GM23338 (cell line): ENCODE data around the gene TNFRSF1A. TPM values are rescaled to one million over a fixed set of nuclear protein-coding genes. Genes with fewer than 3 reads are reported as not detected.
A peak's percentile ranks its signal among the peaks of the same experiment; 100 is the strongest.

Experiments used
- ATAC-seq: fragments of 200-7000 bp; cut with Tn5 transposase; 3 replicates; pipeline ENCODE4 v1.9.1; 2020
- DNase-seq: peaks from one replicate; pipeline ENCODE4 v3.0.0-alpha.2; 2015; ENCODE audit warnings: low spot score
- H2AFZ ChIP-seq: fragments of 200-600 bp; sonication (generic); 2 replicates; pipeline ENCODE4 v1.8.0; 2016; ENCODE audit warnings: antibody characterized with exemption, mild to moderate bottlenecking, moderate library complexity
- H3F3A ChIP-seq: fragments of 200-600 bp; sonication (generic); replicated peaks from 2 replicates; pipeline ENCODE4 v1.8.0; 2017; ENCODE audit warnings: antibody characterized with exemption, mixed run types, low read depth
- H3K27ac ChIP-seq: fragments of 200-600 bp; sonication (generic); 2 replicates; pipeline ENCODE4 v1.6.1; 2016; ENCODE audit warnings: low read depth
- H3K27me3 ChIP-seq: fragments of 200-600 bp; sonication (generic); 2 replicates; pipeline ENCODE4 v1.8.0; 2016; ENCODE audit warnings: mild to moderate bottlenecking, mixed run types, moderate library complexity; ENCODE audit not compliant: insufficient read depth
- H3K36me3 ChIP-seq: fragments of 200-600 bp; sonication (generic); 2 replicates; pipeline ENCODE4 v1.8.0; 2016; ENCODE audit warnings: mild to moderate bottlenecking; ENCODE audit not compliant: insufficient read depth
- H3K4me1 ChIP-seq: fragments of 200-600 bp; sonication (generic); 2 replicates; pipeline ENCODE4 v1.8.0; 2016; ENCODE audit warnings: mild to moderate bottlenecking, moderate library complexity; ENCODE audit not compliant: insufficient read depth
- H3K4me2 ChIP-seq: fragments of 200-600 bp; sonication (generic); 2 replicates; pipeline ENCODE4 v1.7.1; 2017; ENCODE audit warnings: mixed run types
- H3K4me3 ChIP-seq: fragments of 200-600 bp; sonication (generic); 2 replicates; pipeline ENCODE4 v1.6.1; 2016; ENCODE audit warnings: mixed run types
- H3K79me2 ChIP-seq: fragments of 200-600 bp; sonication (generic); replicated peaks from 2 replicates; pipeline ENCODE4 v1.8.0; 2017; ENCODE audit warnings: mild to moderate bottlenecking; ENCODE audit not compliant: insufficient read depth
- H3K9me2 ChIP-seq: fragments of 200-600 bp; sonication (generic); 2 replicates; pipeline ENCODE4 v1.8.0; 2017; ENCODE audit not compliant: insufficient read depth
- H4K20me1 ChIP-seq: fragments of 200-600 bp; sonication (generic); replicated peaks from 2 replicates; pipeline ENCODE4 v1.8.0; 2017; ENCODE audit warnings: mild to moderate bottlenecking; ENCODE audit not compliant: insufficient read depth
- H3K27ac Mint-ChIP-seq: 2 replicates; pipeline ENCODE4 v1.8.0; 2020; ENCODE audit warnings: inconsistent platforms, mild to moderate bottlenecking, moderate library complexity, mixed read lengths
- H3K27me3 Mint-ChIP-seq: 3 replicates; pipeline ENCODE4 v1.8.0; 2022; ENCODE audit warnings: low read depth, mild to moderate bottlenecking, moderate library complexity, mixed read lengths, inconsistent platforms; ENCODE audit not compliant: insufficient read depth, poor library complexity
- H3K36me3 Mint-ChIP-seq: 3 replicates; pipeline ENCODE4 v1.8.0; 2021; ENCODE audit warnings: low read depth, mild to moderate bottlenecking, inconsistent platforms, moderate library complexity, mixed read lengths
- H3K4me1 Mint-ChIP-seq: 3 replicates; pipeline ENCODE4 v1.8.0; 2020; ENCODE audit warnings: mild to moderate bottlenecking, inconsistent platforms, mixed read lengths
- H3K4me3 Mint-ChIP-seq: 3 replicates; pipeline ENCODE4 v1.8.0; 2021; ENCODE audit warnings: moderate library complexity, mild to moderate bottlenecking, inconsistent platforms, mixed read lengths
- H3K9me3 Mint-ChIP-seq: 3 replicates; pipeline ENCODE4 v1.8.0; 2020; ENCODE audit warnings: moderate library complexity, mild to moderate bottlenecking, inconsistent platforms, mixed read lengths
- CREB1 ChIP-seq: fragments of 250-450 bp; sonication (Bioruptor Pico); IDR thresholded peaks from 2 replicates; pipeline ENCODE4 v1.5.0; 2020; ENCODE audit warnings: low read depth, mild to moderate bottlenecking, moderate library complexity
- EZH2 ChIP-seq: fragments of 200-600 bp; sonication (generic); IDR thresholded peaks from one replicate; pipeline ENCODE4 v1.8.0; 2017; ENCODE audit warnings: antibody characterized with exemption, mild to moderate bottlenecking, low read depth; ENCODE audit not compliant: unreplicated experiment
- EZH2phosphoT487 ChIP-seq: fragments of 200-600 bp; sonication (generic); IDR thresholded peaks from one replicate; pipeline ENCODE4 v1.8.1; 2018; ENCODE audit warnings: antibody characterized with exemption; ENCODE audit not compliant: unreplicated experiment
- JUNB ChIP-seq: IDR thresholded peaks from one replicate; pipeline ENCODE4 v1.6.1; 2016; ENCODE audit warnings: antibody characterized with exemption; ENCODE audit not compliant: unreplicated experiment
- NANOG ChIP-seq: IDR thresholded peaks from 2 replicates; pipeline ENCODE4 v1.6.1; 2016; ENCODE audit warnings: antibody characterized with exemption, borderline replicate concordance
- POLR2AphosphoS5 ChIP-seq: IDR thresholded peaks from 2 replicates; pipeline ENCODE4 v1.6.1; 2016; ENCODE audit warnings: antibody characterized with exemption, low read depth
- STAT1 ChIP-seq: IDR thresholded peaks from one replicate; pipeline ENCODE4 v1.6.1; 2016; ENCODE audit warnings: antibody characterized with exemption; ENCODE audit not compliant: unreplicated experiment
- ZNF114 ChIP-seq: fragments of 250-450 bp; sonication (Bioruptor Pico); IDR thresholded peaks from 2 replicates; pipeline ENCODE4 v1.5.0; 2020; ENCODE audit warnings: mild to moderate bottlenecking, moderate library complexity
- ZNF331 ChIP-seq: fragments of 250-450 bp; sonication (Bioruptor Pico); IDR thresholded peaks from 2 replicates; pipeline ENCODE4 v1.5.0; 2020; ENCODE audit warnings: low read depth, mild to moderate bottlenecking, moderate library complexity
- polyA plus RNA-seq: library from polyadenylated mRNA; unstranded; fragments of >200 nt; fragmentation: Nextera tagmentation; extraction: Ambion mirVana; gene quantifications from 2 replicates; pipeline ENCODE4 v1.2.1, GENCODE V29; 2016
- total RNA-seq: library from RNA; depleted of rRNA; stranded (reverse); fragments of >200 nt; shearing (Covaris generic); gene quantifications from 2 replicates; pipeline ENCODE4 v1.2.3, GENCODE V29; 2014
- TF ChIP-seq, protein P1 (sequence below), 2 experiments: fragments of 200-600 bp in 1 of 2; sonication (generic) in 1 of 2; conservative IDR thresholded peaks; 2 replicates each; pipeline versions ENCODE4 v1.5.1 to v1.6.1; 2016 to 2017; ENCODE audit warnings: antibody characterized with exemption in 2 of 2, low read depth in 2 of 2, mild to moderate bottlenecking in 2 of 2, moderate library complexity in 1 of 2
- TF ChIP-seq, protein P2 (sequence below): IDR thresholded peaks from one replicate; pipeline ENCODE4 v1.6.1; 2018; ENCODE audit warnings: antibody characterized with exemption; ENCODE audit not compliant: unreplicated experiment
- TF ChIP-seq, protein P3 (sequence below): IDR thresholded peaks from 2 replicates; pipeline ENCODE4 v1.6.1; 2016; ENCODE audit warnings: antibody characterized with exemption

TNFRSF1A gene
- total and polyA plus RNA-seq, 2 experiments from 2014 or later: 24.3 to 43.4 TPM

DNA sequence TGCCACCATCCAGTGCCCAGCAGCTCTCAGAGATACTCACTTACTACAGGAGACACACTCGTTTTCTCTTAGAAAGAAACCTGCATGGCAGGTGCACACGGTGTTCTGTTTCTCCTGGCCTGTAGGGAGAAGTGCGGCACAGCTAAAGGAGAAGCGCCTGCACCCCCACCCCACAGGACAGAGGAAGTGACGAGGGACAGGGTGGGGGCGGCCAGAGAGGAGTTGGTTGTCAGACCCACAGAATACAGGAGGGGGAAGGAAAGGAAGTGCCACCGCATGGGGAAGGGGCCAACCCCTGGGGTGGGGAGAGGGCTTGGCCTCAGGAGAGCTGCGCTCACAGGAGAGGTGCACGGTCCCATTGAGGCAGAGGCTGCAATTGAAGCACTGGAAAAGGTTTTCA is 8.8 kb downstream of the TNFRSF1A start (continued):
- TF ChIP-seq, protein P1, sequence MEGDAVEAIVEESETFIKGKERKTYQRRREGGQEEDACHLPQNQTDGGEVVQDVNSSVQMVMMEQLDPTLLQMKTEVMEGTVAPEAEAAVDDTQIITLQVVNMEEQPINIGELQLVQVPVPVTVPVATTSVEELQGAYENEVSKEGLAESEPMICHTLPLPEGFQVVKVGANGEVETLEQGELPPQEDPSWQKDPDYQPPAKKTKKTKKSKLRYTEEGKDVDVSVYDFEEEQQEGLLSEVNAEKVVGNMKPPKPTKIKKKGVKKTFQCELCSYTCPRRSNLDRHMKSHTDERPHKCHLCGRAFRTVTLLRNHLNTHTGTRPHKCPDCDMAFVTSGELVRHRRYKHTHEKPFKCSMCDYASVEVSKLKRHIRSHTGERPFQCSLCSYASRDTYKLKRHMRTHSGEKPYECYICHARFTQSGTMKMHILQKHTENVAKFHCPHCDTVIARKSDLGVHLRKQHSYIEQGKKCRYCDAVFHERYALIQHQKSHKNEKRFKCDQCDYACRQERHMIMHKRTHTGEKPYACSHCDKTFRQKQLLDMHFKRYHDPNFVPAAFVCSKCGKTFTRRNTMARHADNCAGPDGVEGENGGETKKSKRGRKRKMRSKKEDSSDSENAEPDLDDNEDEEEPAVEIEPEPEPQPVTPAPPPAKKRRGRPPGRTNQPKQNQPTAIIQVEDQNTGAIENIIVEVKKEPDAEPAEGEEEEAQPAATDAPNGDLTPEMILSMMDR (conservative IDR thresholded peaks at IDR 0.05; ENCODE audit: low read depth in 2 of 2): no peak
- TF ChIP-seq POLR2AphosphoS5 (no peak), EZH2phosphoT487 (no peak), STAT1 (no peak)

DNA sequence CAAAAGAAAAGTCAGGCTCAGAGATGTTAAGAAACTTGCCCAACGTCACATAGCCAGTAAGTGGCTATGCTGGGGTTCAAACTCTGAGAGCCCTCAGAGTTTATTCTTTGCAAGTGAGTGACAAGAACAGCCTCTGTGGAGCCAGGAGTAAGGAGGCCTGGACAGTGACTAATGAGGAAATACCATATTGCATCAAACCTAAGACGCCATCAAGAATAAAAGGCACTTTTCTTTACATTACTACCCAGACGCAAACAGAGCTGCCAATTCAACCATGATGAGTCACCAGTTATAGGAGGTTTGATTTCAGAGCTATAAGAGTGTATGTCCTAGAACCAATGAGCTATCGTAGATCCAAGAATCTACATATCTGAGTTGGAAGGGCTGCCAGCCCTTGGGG is 9.4 kb downstream of the TNFRSF1A start:
- Mint-ChIP-seq H3K27ac (peak overlapping the region; percentile 27; the same call in 1 of the 2 replicates), H3K9me3 (no peaks in the 10 kb centered on the region), H3K27me3 (peaks cover 13% of the 10 kb centered on the region), H3K36me3 (peaks cover 65% of the 10 kb centered on the region), H3K4me1 (peaks cover 47% of the 10 kb centered on the region), H3K4me3 (no peak overlapping the region)
- DNase-seq (no peak), ATAC-seq (no peak)
- H3K4me1 ChIP-seq: peaks cover 48% of the 10 kb centered on the region
- no peaks in the 10 kb centered on the region for H3K9me2 ChIP-seq
- TF ChIP-seq ZNF331 (CRISPR knock-in tag): no peak
- H3K27me3 ChIP-seq: peaks cover 3% of the 10 kb centered on the region; the same call in 1 of the 2 replicates
- H4K20me1 ChIP-seq: no peaks in the 10 kb centered on the region
- peaks cover 28% of the 10 kb centered on the region for H3K79me2 ChIP-seq
- no peak overlapping the region for H3K27ac ChIP-seq
- H3F3A ChIP-seq: peaks cover 32% of the 10 kb centered on the region
- no peak overlapping the region for H2AFZ ChIP-seq
- no peak overlapping the region for H3K4me2 ChIP-seq
- H3K36me3 ChIP-seq: peaks cover 19% of the 10 kb centered on the region; the same call in 1 of the 2 replicates
- H3K4me3 ChIP-seq: no peak overlapping the region

DNA sequence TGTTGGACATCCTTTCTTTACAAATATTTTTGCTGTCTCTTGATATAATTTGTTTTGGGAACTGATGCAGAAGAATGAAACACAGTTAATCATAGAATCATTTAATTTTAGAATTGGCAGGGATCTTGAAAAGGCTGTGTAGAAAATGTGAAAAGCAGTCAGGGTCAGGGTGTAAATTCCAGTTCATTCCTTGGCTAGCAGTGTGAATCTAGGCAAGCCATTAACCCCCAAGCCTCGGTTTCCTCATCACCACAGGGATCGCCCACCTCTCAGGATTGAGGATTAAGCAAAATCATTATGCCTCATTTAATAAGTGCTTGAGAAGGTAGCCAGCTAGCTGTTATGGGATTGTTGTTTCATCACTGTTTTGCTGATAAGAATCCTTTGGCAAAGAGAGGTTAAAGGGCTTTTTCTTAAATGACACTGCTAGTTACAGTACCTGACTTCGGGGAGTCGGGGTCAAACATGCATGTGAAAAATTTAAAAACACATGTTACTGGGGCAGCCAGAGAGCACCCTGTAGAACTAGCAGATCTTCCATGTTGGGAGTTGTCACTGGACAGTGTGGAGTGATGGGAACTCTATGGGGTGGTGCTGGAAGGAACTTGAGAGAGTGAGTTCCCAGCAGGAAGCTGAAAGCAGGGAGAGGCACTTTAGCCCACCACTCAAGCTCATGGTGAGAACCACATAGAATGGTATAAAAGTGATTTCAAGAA is 10.7 kb downstream of the TNFRSF1A start:
- Histone ChIP-seq H2AFZ (no peak overlapping the region), H3K27ac (0 out of 2 replicates have a peak overlapping the region, but pooled peaks have one; percentile 32), H3K79me2 (peaks cover 22% of the 10 kb centered on the region), H3F3A (peaks cover 32% of the 10 kb centered on the region), H3K27me3 (peaks cover 3% of the 10 kb centered on the region; the same call in 1 of the 2 replicates), H3K4me3 (no peak overlapping the region), H3K9me2 (no peaks in the 10 kb centered on the region), H3K4me1 (peaks cover 48% of the 10 kb centered on the region), H3K4me2 (no peak overlapping the region), H3K36me3 (peaks cover 19% of the 10 kb centered on the region; the same call in 1 of the 2 replicates), H4K20me1 (no peaks in the 10 kb centered on the region)
- ATAC-seq (no peak), DNase-seq (no peak)
- Mint-ChIP-seq H3K36me3 (peaks cover 69% of the 10 kb centered on the region), H3K9me3 (no peaks in the 10 kb centered on the region), H3K27me3 (peaks cover 16% of the 10 kb centered on the region), H3K27ac (no peak overlapping the region), H3K4me3 (no peak overlapping the region; the same call in 2 of the 3 replicates), H3K4me1 (peaks cover 58% of the 10 kb centered on the region)
- TF ChIP-seq POLR2AphosphoS5: no peak
- TF ChIP-seq, protein P2, sequence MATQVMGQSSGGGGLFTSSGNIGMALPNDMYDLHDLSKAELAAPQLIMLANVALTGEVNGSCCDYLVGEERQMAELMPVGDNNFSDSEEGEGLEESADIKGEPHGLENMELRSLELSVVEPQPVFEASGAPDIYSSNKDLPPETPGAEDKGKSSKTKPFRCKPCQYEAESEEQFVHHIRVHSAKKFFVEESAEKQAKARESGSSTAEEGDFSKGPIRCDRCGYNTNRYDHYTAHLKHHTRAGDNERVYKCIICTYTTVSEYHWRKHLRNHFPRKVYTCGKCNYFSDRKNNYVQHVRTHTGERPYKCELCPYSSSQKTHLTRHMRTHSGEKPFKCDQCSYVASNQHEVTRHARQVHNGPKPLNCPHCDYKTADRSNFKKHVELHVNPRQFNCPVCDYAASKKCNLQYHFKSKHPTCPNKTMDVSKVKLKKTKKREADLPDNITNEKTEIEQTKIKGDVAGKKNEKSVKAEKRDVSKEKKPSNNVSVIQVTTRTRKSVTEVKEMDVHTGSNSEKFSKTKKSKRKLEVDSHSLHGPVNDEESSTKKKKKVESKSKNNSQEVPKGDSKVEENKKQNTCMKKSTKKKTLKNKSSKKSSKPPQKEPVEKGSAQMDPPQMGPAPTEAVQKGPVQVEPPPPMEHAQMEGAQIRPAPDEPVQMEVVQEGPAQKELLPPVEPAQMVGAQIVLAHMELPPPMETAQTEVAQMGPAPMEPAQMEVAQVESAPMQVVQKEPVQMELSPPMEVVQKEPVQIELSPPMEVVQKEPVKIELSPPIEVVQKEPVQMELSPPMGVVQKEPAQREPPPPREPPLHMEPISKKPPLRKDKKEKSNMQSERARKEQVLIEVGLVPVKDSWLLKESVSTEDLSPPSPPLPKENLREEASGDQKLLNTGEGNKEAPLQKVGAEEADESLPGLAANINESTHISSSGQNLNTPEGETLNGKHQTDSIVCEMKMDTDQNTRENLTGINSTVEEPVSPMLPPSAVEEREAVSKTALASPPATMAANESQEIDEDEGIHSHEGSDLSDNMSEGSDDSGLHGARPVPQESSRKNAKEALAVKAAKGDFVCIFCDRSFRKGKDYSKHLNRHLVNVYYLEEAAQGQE: no peak
- no peak for TF ChIP-seq ZNF331 (CRISPR knock-in tag)
- no peak for TF ChIP-seq STAT1
- no peak for TF ChIP-seq CREB1 (CRISPR knock-in tag)
- TF ChIP-seq NANOG: no peak
- TF ChIP-seq, protein P3, sequence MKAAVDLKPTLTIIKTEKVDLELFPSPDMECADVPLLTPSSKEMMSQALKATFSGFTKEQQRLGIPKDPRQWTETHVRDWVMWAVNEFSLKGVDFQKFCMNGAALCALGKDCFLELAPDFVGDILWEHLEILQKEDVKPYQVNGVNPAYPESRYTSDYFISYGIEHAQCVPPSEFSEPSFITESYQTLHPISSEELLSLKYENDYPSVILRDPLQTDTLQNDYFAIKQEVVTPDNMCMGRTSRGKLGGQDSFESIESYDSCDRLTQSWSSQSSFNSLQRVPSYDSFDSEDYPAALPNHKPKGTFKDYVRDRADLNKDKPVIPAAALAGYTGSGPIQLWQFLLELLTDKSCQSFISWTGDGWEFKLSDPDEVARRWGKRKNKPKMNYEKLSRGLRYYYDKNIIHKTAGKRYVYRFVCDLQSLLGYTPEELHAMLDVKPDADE: no peak
- no peak for TF ChIP-seq EZH2
- no peak for TF ChIP-seq ZNF114 (CRISPR knock-in tag)
- TF ChIP-seq JUNB: no peak
